ENCODE measurements around the gene C1orf56.

- TF ChIP-seq, protein P1, sequence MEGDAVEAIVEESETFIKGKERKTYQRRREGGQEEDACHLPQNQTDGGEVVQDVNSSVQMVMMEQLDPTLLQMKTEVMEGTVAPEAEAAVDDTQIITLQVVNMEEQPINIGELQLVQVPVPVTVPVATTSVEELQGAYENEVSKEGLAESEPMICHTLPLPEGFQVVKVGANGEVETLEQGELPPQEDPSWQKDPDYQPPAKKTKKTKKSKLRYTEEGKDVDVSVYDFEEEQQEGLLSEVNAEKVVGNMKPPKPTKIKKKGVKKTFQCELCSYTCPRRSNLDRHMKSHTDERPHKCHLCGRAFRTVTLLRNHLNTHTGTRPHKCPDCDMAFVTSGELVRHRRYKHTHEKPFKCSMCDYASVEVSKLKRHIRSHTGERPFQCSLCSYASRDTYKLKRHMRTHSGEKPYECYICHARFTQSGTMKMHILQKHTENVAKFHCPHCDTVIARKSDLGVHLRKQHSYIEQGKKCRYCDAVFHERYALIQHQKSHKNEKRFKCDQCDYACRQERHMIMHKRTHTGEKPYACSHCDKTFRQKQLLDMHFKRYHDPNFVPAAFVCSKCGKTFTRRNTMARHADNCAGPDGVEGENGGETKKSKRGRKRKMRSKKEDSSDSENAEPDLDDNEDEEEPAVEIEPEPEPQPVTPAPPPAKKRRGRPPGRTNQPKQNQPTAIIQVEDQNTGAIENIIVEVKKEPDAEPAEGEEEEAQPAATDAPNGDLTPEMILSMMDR (IDR thresholded peaks at IDR 0.05; ENCODE audit: extremely low read depth in 1 of 2, insufficient read depth in 1 of 2, low read depth in 1 of 2, low read length in 2 of 2) = no peak
- TF ChIP-seq MAX (IDR thresholded peaks at IDR 0.05; ENCODE audit: insufficient read depth, insufficient read length) = no peak
- TF ChIP-seq GATA2 (IDR thresholded peaks at IDR 0.05; ENCODE audit: insufficient read depth, insufficient read length, low read depth, low read length) = no peak
- no peak for TF ChIP-seq POLR2A (IDR thresholded peaks at IDR 0.05; ENCODE audit: low read depth, low read length)
- TF ChIP-seq JUN (IDR thresholded peaks at IDR 0.05; ENCODE audit: borderline replicate concordance, insufficient read depth, insufficient read length, low read depth) = no peak
- TF ChIP-seq POLR2AphosphoS5 (IDR thresholded peaks at IDR 0.05; ENCODE audit: insufficient read depth, low read depth, low read length) = no peak
- no peak for TF ChIP-seq EZH2 (IDR thresholded peaks at IDR 0.05; ENCODE audit: borderline replicate concordance, low read depth, low read length, severe bottlenecking)
These were observed 8.6 kb downstream of the C1orf56 start for GRCh38 chr1:151056149-151056548.

Measured in endothelial cell of umbilical vein (primary cell).